Measurements from ENCODE around the gene INPP5A. TPM values are rescaled to one million over a fixed set of nuclear protein-coding genes. Genes with fewer than 3 reads are reported as not detected.
A peak's percentile ranks its signal among the peaks of the same experiment; 100 is the strongest.

INPP5A gene
- total and polyA plus RNA-seq, 2 experiments from 2014 or later, result 41.2 to 53.6 TPM

- peaks cover 3% of the 10 kb centered on the region for H4K20me1 ChIP-seq (ENCODE audit: insufficient read depth, poor library complexity, severe bottlenecking)
- no peak overlapping the region for H3K4me3 ChIP-seq
- WGBS (ENCODE audit: low lambda C conversion rate, missing lambda C conversion rate), result 93% methylated on average over 22 of the region's 22 CpGs
- peak overlapping the region; percentile 63 for H3K27ac ChIP-seq
- no peaks in the 10 kb centered on the region for H3K27me3 ChIP-seq
- peaks cover 20% of the 10 kb centered on the region for H3K4me1 ChIP-seq (ENCODE audit: insufficient read depth)
- H3K4me2 ChIP-seq, result no peak overlapping the region
- TF ChIP-seq EZH2 (IDR thresholded peaks at IDR 0.05; ENCODE audit: borderline replicate concordance) (no peak), EZH2phosphoT487 (IDR thresholded peaks at IDR 0.05; ENCODE audit: low read depth, severe bottlenecking, unreplicated experiment) (no peak), CTCF (IDR thresholded peaks at IDR 0.05; ENCODE audit: poor library complexity) (no peak)
- no peak overlapping the region for H2AFZ ChIP-seq
- no peaks in the 10 kb centered on the region for H3K9me2 ChIP-seq (replicated peaks; ENCODE audit: insufficient read depth)
- no peak for DNase-seq (ENCODE audit: low spot score)
- peaks cover 5% of the 10 kb centered on the region for H3K79me2 ChIP-seq
- H3K36me3 ChIP-seq (replicated peaks; ENCODE audit: insufficient read depth, low read depth), result no peaks in the 10 kb centered on the region
- no peaks in the 10 kb centered on the region for H3K9me3 ChIP-seq (ENCODE audit: low read depth)
Measured at GRCh38 chr10:132613566-132614348, 76.2 kb downstream of the INPP5A start.

GRCh38 chr10:132614431-132615340 is 77.1 kb downstream of the INPP5A start:
- no peak for DNase-seq (ENCODE audit: low spot score)
- Histone ChIP-seq H3K4me2 (no peak overlapping the region), H2AFZ (no peak overlapping the region), H3K9me3 (ENCODE audit: low read depth) (no peaks in the 10 kb centered on the region), H3K27ac (no peak overlapping the region), H3K36me3 (replicated peaks; ENCODE audit: insufficient read depth, low read depth) (no peaks in the 10 kb centered on the region), H3K27me3 (no peaks in the 10 kb centered on the region), H3K4me3 (no peak overlapping the region), H3K9me2 (replicated peaks; ENCODE audit: insufficient read depth) (no peaks in the 10 kb centered on the region), H3K79me2 (peaks cover 4% of the 10 kb centered on the region), H3K4me1 (ENCODE audit: insufficient read depth) (peaks cover 20% of the 10 kb centered on the region), H4K20me1 (ENCODE audit: insufficient read depth, poor library complexity, severe bottlenecking) (peaks cover 3% of the 10 kb centered on the region)
- no peak for TF ChIP-seq EZH2phosphoT487 (IDR thresholded peaks at IDR 0.05; ENCODE audit: low read depth, severe bottlenecking, unreplicated experiment)
- no peak for TF ChIP-seq EZH2 (IDR thresholded peaks at IDR 0.05; ENCODE audit: borderline replicate concordance)
- no peak for TF ChIP-seq CTCF (IDR thresholded peaks at IDR 0.05; ENCODE audit: poor library complexity)
- 95% methylated on average over 32 of the region's 32 CpGs for WGBS (ENCODE audit: low lambda C conversion rate, missing lambda C conversion rate)

GRCh38 chr10:132615341-132616169 is 78.0 kb downstream of the INPP5A start:
- Histone ChIP-seq H4K20me1 (ENCODE audit: insufficient read depth, poor library complexity, severe bottlenecking) (peaks cover 2% of the 10 kb centered on the region), H3K27ac (no peak overlapping the region), H3K4me3 (no peak overlapping the region), H3K4me2 (no peak overlapping the region), H3K4me1 (ENCODE audit: insufficient read depth) (peaks cover 20% of the 10 kb centered on the region), H3K9me2 (replicated peaks; ENCODE audit: insufficient read depth) (no peaks in the 10 kb centered on the region), H3K79me2 (no peaks in the 10 kb centered on the region), H3K36me3 (replicated peaks; ENCODE audit: insufficient read depth, low read depth) (no peaks in the 10 kb centered on the region), H3K27me3 (no peaks in the 10 kb centered on the region), H2AFZ (no peak overlapping the region), H3K9me3 (ENCODE audit: low read depth) (no peaks in the 10 kb centered on the region)
- WGBS (ENCODE audit: low lambda C conversion rate, missing lambda C conversion rate), result 93% methylated on average over 22 of the region's 22 CpGs
- no peak for TF ChIP-seq CTCF (IDR thresholded peaks at IDR 0.05; ENCODE audit: poor library complexity)
- no peak for TF ChIP-seq EZH2 (IDR thresholded peaks at IDR 0.05; ENCODE audit: borderline replicate concordance)
- no peak for TF ChIP-seq EZH2phosphoT487 (IDR thresholded peaks at IDR 0.05; ENCODE audit: low read depth, severe bottlenecking, unreplicated experiment)
- DNase-seq (ENCODE audit: low spot score), result no peak
